Measurements from ENCODE around the gene TRAF2.
A peak's percentile ranks its signal among the peaks of the same experiment; 100 is the strongest.

Gene TRAF2

DNA sequence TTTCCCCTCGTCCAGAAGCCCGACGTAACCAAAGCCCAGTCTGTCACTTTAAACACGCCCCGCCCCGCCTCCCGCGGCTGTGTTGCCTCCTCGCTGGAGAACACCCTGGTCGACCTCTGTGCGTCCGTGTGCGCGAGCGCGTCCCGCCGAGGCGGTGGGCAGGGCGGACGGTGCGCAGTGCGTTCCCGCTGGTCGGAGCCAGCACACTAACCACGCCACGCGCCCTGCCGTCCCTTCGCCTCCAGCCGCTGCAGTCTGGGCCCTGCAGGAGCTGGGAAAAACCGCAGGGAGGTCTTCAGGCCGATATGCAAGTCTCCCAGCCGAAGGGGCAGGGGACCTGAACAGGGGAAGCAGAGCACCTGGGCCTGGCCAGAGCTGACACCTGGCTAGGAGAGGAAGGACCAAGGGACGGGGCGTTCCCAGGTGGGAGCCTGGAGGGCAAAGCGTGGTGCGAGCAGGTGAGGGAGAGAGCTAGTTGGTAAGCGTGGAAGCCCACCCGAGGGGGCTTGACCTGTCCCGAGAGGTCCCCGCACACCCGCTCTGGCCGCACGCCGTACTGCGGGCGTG lies 38.4 kb upstream of the TRAF2 start:
- peak; percentile 17 for DNase-seq

DNA sequence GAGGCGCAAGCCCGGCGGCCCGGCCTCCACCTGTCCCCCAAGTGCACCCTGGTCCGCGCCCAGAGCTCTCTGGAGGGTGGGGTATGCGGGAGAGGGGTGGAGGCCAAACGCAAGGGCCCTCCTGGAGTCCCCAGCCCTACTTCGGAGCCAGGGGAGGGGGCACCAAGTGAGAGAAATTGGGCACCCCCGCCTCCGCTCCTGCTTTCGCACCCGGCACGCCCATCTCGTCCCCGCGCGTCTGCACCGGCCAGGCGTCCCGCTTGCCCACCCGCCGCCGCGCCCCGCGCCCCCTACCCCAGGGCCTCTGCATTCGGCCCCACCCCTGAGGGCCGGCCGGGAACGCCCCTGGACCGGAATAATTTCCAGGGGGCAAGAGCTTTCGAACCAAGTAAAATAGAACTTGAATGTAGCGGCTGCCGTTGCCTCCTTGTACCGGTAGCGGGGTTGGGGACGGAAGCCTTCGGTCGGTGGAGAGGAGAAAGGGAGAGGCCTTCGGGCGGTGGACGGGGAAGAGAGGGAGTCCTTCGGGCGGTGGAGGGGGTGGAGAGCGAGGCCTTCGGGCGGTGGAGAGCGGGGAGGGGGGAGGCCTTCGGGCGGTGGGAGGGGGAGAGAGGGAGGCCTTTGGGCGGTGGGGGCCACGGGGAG lies 37.8 kb upstream of the TRAF2 start:
- DNase-seq = no peak

DNA sequence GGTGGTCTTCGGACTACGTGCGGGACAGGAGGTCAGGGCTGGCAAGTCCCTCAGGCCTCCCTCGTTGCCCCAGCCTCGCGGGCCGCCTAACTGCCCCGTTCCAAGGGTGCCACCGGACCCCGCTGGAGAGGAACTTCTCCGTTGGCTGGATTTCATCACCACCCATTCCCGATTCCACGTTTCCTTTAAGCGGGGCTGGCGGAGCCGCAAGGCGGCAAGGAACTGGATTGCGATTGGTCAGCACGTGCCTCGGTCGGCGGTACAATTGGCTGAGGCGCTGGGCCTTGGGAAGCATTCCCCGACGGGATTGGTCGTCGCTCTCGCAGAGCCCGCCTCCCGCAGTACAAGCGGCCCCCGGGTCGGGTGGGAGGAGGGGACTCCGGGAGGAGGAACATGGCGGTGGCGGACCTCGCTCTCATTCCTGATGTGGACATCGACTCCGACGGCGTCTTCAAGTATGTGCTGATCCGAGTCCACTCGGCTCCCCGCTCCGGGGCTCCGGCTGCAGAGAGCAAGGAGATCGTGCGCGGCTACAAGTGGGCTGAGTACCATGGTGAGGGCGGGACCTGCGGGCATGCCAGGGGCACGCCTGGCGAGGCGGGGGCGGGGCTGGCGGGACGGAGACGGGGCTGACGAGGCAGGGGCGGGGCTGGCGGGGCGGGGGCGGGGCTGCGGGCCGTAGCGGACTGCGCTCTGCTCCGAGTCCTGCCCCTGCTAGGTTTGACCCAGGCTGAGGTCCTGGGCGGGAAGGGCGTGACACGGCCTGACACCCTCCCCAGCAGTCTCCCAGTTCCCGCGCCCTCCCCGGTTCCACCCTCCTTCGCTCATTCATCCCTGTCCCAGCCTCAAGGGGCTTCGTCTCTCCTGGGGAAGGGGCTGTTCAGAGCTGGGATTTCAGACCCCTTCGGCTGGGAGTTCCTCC lies 37.0 kb upstream of the TRAF2 start, which contains the start of gene PHPT1:
Gene PHPT1 (plus strand): TSS at position 372 of the 922 bp plus-strand sequence. CDS start 22 bp downstream, at position 394.
- peak; percentile 98 for DNase-seq

DNA sequence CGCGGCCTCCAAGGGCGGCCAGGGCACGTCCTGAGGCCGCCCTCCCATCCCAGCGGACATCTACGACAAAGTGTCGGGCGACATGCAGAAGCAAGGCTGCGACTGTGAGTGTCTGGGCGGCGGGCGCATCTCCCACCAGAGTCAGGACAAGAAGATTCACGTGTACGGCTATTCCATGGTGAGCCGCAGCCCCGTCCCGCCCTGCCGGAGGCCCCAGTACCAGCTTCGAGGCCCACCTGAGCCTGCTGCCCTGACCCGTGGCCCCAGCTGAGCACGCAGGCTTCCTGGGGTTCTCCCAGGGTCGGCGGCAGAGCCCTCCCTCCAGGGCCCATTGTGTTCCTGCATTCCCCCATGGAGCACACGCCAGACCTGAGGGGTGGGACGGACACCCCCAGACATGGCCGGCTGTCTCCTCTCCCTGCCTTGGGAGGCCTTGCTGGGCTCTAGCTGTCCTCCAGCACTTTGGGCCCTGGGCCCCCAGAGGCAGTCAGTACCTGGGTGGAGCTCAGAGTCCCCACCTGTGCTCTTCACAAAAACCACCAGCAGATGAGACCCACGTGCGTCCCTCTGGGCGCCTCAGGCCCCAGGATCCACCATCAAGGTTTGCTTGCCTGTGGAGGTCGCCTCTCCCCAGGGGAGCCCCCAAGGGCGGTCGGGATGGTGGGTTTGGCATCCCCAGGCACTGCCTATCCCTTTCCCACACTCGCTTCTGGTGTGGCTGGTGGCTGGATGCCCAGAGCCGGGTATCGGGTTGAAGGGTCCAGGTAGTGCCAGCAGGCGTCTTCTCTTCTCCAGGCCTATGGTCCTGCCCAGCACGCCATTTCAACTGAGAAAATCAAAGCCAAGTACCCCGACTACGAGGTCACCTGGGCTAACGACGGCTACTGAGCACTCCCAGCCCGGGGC lies 36.1 kb upstream of the TRAF2 start:
- no peak for DNase-seq

DNA sequence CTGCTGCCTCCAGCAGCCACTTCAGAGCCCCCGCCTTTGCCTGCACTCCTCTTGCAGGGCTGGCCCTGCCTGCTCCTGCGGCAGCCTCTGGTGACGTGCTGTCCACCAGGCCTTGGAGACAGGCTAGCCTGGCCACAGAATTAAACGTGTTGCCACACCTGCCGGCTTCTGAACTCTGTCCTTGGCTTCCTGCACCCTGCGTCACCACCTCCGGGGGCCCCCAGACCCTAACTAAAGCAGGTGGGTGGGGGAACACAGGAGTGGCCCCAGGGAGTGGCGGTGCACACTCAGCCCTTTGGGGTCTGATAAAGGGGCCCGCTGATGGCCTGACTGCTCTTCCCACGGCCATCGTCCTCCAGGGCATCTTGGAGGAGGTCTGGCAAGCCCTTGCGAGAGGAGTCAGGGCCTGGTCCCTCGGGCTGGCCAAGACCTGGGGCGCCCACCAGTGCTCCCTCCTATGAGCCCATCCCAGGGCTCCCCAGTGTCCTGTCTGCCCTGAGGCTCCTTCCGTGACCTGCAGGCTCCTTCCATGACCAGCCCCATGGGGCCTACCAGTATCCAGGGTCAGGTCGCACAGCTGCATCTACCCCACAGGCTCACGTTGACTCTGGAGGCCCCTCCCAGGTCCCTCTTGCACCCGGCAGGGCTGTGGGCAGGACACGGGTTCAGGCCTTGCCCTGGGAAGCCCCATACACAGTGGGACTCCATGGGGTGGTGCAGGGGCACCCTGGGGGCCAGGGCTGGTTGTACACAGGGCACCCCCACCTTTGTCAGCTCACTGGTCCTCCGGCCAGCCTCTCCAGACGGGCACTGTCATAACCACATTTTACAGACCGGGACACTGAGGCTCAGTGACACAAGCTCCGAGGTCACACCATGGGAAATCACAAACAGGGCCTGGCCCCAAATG lies 35.2 kb upstream of the TRAF2 start:
- no peak for DNase-seq

DNA sequence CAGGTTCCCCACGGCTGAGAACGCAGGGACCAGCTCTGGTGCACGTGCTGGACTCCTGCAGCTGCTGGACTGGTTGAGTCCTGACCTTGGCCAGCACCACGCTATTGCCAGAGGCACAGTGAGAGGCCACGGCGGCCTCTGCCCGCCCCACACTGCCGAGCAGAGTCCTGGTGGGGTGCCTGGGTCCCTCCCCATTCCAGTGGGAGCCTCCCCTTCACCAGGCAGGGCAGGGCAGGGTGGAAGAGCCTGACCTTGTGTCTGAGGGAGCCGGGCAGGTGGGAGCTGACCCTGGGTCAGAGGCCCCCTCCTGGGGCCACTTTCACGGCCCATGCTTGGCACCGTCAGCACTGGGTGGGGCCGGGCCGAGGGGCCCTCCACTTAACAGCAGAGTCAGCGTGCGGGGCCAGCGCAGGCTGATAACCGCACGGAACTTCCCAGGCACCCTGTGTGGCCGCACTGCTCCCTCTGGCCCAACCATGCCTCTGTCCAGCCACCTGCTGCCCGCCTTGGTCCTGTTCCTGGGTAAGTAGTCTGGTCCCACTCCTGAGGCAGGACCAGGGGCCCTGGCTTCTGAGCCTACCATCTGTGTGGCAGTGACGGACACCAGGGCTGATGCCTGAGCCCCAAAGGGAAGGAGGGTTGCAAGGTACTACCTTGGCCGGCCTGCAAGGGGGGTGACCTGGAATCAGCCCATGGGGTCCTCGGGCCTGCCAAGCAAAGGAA lies 34.2 kb upstream of the TRAF2 start, which contains the start of gene MAMDC4:
Gene MAMDC4 (plus strand): TSS at position 406 of the 723 bp plus-strand sequence. CDS start 71 bp downstream, at position 477.
- no peak for DNase-seq

DNA sequence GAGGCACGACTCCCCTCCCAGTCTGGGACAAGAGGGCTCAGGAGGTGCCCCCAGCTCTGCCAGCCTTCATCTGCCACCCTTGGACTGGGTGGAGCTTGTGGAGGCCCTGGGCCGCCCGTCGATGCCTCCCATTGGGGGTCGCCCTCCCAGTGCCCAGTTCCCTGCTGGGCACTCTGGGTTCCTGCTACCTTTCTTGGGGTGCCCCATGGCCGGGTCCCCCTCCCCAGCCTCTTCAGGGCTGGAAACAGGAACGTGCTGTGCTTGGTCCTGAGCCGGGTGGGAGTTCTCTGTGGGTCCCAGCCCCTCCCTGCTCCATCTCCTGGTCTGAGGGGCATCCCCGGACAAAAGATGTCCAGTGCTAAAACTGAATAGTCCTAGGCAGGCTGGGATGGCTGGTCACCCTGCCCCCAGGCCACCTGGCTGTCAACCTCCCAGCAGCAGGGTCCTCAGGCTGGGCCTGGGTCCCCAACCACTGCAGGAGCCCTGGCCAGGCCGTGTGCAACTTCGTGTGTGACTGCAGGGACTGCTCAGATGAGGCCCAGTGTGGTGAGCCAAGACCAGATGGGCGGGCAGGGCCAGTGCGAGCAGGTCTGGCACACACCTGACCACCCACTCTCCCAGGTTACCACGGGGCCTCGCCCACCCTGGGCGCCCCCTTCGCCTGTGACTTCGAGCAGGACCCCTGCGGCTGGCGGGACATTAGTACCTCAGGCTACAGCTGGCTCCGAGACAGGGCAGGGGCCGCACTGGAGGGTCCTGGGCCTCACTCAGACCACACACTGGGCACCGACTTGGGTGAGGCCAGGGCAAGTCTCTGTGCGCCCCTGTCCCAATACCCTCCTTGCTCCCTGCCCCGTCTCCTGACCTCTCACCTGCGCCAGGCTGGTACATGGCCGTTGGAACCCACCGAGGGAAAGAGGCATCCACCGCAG lies 33.4 kb upstream of the TRAF2 start:
- DNase-seq = no peak

DNA sequence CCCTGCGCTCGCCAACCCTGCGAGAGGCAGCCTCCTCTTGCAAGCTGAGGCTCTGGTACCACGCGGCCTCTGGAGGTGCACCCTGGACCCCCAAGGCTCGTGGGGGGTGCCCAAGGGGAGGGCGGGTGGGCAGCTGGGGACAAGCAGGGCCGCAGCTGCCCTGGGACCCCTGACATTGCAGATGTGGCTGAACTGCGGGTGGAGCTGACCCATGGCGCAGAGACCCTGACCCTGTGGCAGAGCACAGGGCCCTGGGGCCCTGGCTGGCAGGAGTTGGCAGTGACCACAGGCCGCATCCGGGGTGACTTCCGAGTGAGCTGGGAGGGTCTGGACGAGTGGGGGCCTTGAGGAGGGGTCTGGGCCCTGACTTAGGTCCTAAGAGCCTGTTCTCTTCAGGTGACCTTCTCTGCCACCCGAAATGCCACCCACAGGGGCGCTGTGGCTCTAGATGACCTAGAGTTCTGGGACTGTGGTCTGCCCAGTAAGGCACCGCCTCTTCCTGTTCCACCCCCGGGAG lies 32.7 kb upstream of the TRAF2 start:
- DNase-seq = no peak

DNA sequence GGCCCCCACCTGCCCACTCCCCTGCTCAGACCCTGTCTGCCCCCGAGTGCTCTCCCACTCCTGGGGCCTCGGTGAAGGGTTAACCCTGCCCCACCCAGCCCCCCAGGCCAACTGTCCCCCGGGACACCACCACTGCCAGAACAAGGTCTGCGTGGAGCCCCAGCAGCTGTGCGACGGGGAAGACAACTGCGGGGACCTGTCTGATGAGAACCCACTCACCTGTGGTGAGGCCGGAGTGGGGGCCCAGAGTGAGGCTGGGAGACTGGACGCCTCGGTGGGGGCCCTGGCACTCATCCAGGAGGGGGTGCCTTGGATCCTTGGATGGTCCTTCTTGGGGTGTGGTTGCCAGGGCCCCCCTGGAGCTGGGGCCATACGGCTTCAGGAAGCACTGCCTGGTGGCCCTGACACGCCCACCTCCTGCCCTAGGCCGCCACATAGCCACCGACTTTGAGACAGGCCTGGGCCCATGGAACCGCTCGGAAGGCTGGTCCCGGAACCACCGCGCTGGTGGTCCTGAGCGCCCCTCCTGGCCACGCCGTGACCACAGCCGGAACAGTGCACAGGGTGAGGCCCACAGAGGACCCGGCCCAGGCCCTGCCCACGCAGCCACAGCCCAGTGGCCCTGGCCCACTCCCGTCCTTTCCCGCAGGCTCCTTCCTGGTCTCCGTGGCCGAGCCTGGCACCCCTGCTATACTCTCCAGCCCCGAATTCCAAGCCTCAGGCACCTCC lies 32.0 kb upstream of the TRAF2 start:
- DNase-seq = no peak

DNA sequence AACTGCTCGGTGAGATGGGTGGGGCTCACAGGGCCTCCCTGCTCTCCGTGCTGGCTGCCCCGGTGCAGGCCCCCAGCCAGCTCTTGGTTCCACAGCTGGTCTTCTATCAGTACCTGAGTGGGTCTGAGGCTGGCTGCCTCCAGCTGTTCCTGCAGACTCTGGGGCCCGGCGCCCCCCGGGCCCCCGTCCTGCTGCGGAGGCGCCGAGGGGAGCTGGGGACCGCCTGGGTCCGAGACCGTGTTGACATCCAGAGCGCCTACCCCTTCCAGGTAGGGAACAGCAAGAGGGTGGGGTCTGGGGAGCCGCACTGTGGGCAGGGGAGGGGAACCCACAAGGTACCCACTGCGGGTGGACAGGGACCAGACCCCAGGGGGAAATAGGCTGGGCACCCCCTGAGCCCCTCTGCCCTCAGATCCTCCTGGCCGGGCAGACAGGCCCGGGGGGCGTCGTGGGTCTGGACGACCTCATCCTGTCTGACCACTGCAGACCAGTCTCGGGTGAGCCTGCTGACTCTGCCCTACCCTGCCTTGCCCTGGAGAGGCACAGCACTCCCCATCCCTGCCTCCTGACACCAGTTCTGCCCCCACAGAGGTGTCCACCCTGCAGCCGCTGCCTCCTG lies 31.4 kb upstream of the TRAF2 start:
- DNase-seq = no peak

DNA sequence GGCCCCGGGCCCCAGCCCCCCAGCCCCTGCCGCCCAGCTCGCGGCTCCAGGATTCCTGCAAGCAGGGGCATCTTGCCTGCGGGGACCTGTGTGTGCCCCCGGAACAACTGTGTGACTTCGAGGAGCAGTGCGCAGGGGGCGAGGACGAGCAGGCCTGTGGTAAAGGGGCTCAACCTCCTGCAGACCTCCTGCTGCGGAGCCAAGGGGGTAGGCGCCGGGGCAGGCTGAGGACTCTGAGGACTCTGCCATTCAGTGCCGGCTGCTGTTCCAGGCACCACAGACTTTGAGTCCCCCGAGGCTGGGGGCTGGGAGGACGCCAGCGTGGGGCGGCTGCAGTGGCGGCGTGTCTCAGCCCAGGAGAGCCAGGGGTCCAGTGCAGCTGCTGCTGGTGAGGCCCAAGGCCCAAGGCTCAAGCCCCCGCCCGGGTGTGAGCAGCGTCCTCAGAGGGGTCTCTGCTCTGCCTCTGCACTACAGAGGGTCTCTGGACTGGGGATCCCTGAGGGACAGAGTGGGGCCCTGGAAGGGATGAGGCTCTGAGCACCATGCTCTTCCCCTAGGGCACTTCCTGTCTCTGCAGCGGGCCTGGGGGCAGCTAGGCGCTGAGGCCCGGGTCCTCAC lies 30.7 kb upstream of the TRAF2 start:
- no peak for DNase-seq

DNA sequence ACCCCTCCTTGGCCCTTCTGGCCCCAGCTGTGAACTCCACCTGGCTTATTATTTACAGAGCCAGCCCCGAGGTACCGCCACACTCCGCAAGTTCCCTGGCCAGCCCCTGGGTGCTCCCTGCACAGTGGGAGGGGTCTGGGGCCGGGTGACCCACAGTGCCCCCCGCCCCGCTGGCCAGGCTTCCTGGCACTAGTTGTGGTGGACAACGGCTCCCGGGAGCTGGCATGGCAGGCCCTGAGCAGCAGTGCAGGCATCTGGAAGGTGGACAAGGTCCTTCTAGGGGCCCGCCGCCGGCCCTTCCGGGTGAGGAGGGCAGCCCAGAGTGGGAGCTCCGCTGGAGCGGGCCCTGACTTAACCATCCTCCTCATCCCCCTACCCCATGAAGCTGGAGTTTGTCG lies 30.2 kb upstream of the TRAF2 start:
- no peak for DNase-seq

DNA sequence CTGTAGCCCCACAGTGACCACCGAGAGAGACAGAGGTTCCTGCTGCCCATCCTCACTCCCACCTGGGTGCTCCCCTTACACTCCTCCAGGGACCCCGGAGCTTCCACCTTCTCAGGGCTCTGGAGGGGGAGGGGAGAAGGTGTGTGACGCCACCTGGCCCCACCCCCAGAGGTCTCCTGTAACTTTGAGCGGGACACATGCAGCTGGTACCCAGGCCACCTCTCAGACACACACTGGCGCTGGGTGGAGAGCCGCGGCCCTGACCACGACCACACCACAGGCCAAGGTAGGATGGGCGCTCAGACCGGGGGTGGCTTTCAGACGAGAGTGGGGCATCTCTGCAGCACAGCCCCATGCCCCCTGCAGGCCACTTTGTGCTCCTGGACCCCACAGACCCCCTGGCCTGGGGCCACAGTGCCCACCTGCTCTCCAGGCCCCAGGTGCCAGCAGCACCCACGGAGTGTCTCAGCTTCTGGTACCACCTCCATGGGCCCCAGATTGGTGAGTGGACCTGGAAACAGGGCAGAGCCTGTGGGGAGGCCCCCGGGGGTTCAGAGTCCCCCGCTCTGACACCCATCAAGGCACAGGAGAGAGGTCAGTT lies 29.7 kb upstream of the TRAF2 start:
- DNase-seq = no peak

DNA sequence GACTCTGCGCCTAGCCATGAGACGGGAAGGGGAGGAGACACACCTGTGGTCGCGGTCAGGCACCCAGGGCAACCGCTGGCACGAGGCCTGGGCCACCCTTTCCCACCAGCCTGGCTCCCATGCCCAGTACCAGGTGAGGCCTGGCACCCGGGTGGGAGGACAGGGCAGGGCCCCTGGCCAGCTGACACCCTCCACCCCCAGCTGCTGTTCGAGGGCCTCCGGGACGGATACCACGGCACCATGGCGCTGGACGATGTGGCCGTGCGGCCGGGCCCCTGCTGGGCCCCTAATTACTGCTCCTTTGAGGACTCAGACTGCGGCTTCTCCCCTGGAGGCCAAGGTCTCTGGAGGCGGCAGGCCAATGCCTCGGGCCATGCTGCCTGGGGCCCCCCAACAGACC lies 29.1 kb upstream of the TRAF2 start:
- DNase-seq = no peak

DNA sequence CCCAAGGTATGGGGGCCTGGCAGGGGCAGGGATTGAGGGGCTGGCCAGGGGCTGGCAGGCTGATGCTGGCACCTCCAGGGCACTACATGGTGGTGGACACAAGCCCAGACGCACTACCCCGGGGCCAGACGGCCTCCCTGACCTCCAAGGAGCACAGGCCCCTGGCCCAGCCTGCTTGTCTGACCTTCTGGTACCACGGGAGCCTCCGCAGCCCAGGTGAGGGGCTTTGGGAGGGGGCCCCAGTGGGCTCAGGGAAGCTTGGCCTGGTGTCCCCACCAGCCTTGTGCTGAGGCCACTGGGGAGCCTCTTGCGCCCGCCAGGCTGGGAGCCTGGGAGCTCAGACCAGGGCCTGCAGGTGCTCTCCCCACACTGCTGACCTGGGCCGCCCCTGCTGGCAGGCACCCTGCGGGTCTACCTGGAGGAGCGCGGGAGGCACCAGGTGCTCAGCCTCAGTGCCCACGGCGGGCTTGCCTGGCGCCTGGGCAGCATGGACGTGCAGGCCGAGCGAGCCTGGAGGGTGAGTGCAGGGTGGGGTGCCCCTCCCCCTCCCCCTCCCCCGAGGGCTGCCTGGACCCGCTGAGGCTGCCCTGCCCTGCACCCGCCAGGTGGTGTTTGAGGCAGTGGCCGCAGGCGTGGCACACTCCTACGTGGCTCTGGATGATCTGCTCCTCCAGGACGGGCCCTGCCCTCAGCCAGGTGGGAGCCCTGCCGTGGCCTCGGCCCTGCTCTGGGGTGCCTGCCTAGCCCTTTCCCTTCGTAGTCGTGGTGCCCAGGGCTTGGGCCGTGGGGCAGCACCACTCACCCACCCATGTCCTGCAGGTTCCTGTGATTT lies 28.5 kb upstream of the TRAF2 start:
- DNase-seq = no peak

DNA sequence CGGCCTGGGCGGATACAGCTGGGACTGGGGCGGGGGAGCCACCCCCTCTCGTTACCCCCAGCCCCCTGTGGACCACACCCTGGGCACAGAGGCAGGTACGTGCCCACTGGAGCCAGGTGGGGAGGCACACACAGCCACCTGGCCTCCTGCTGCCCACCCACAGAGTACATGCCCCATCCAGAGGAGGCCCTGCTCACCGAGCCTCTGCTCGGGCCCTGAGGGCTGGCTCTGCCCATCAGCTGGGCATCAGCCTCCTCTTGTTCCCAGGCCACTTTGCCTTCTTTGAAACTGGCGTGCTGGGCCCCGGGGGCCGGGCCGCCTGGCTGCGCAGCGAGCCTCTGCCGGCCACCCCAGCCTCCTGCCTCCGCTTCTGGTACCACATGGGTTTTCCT lies 27.9 kb upstream of the TRAF2 start:
- no peak for DNase-seq
